ENCODE data around the gene DKKL1.
A peak's percentile ranks its signal among the peaks of the same experiment; 100 is the strongest.

DKKL1 gene

DNA sequence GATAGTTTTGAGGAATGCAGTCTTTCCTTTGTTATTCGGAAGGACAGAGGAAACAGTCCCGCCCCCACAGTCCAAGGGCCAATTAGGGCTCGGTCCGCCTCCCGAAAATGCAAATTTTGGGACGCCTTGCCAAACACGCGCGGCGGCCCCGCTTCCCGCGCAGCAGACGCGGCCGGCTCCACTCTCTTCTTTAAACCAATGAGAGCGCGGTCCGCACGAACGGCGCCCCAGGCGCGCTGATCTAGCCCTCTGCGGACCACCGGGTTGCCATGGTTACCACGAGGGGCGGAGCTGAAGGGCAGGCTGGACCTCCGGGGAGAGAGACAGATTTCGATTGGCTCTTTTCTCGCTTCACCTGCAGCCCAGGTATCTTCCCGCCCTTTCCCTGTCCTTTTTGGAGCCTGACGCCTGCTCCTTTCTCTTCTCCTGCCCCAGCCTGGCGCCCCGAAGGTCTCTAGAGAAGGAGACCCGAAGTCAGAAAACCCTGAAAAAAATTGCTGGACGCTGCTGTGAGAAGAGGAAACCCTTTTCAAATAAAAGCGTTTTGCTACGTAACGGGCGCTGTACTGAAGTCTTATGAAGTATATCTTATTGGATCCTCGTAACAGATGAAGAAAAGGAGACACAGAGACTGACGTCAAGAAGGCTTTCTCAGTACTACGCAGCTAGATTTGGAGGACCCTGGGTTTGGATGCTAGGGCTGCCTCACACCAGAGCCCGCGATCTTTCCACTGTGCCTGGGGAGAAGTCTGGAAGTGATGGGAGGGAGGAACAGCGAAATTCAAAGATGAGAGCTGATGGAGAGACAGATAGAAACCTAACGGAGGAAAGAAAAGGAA lies 57.6 kb downstream of the DKKL1 start (continued):
- TF ChIP-seq, protein P1, sequence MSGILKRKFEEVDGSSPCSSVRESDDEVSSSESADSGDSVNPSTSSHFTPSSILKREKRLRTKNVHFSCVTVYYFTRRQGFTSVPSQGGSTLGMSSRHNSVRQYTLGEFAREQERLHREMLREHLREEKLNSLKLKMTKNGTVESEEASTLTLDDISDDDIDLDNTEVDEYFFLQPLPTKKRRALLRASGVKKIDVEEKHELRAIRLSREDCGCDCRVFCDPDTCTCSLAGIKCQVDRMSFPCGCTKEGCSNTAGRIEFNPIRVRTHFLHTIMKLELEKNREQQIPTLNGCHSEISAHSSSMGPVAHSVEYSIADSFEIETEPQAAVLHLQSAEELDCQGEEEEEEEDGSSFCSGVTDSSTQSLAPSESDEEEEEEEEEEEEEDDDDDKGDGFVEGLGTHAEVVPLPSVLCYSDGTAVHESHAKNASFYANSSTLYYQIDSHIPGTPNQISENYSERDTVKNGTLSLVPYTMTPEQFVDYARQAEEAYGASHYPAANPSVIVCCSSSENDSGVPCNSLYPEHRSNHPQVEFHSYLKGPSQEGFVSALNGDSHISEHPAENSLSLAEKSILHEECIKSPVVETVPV (CRISPR knock-in tag; IDR thresholded peaks at IDR 0.05) = no peak

DNA sequence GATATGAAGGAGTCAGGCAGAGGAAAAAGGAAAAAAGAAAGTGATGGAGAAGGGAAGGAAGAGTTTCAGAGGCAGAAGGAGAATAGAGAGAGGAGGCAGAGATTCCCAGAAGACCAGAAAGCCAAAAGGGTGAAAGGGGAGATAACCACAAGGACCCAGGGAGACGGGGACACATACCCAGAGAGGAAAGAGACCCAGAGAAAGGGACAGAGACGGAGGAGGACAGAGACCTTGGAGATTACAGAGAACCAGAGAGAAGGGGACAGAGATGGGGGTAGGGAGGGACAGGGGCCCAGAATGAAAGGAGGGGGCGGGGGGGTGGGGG lies 58.2 kb downstream of the DKKL1 start:
- TF ChIP-seq BACH2 (CRISPR knock-in tag; IDR thresholded peaks at IDR 0.05; ENCODE audit: borderline replicate concordance) (no peak), ZC3H10 (CRISPR knock-in tag; IDR thresholded peaks at IDR 0.05) (no peak), GLIS3 (CRISPR knock-in tag; IDR thresholded peaks at IDR 0.05) (no peak), ZFP30 (CRISPR knock-in tag; IDR thresholded peaks at IDR 0.05) (no peak), PPARA (CRISPR knock-in tag; IDR thresholded peaks at IDR 0.05; ENCODE audit: borderline replicate concordance) (no peak), RARB (CRISPR knock-in tag; IDR thresholded peaks at IDR 0.05) (no peak), ZNF8 (CRISPR knock-in tag; IDR thresholded peaks at IDR 0.05) (no peak), ESRRG (CRISPR knock-in tag; IDR thresholded peaks at IDR 0.05) (no peak), ZFP3 (CRISPR knock-in tag; IDR thresholded peaks at IDR 0.05) (no peak), ZNF70 (CRISPR knock-in tag; IDR thresholded peaks at IDR 0.05) (no peak), TCF4 (CRISPR knock-in tag; IDR thresholded peaks at IDR 0.05; ENCODE audit: borderline replicate concordance) (no peak), SNAI2 (CRISPR knock-in tag; IDR thresholded peaks at IDR 0.05) (no peak), ZNF565 (CRISPR knock-in tag; conservative IDR thresholded peaks at IDR 0.05; ENCODE audit: low read depth) (no peak)
- TF ChIP-seq, protein P1 (CRISPR knock-in tag; IDR thresholded peaks at IDR 0.05) = no peak
- TF ChIP-seq, protein P2, sequence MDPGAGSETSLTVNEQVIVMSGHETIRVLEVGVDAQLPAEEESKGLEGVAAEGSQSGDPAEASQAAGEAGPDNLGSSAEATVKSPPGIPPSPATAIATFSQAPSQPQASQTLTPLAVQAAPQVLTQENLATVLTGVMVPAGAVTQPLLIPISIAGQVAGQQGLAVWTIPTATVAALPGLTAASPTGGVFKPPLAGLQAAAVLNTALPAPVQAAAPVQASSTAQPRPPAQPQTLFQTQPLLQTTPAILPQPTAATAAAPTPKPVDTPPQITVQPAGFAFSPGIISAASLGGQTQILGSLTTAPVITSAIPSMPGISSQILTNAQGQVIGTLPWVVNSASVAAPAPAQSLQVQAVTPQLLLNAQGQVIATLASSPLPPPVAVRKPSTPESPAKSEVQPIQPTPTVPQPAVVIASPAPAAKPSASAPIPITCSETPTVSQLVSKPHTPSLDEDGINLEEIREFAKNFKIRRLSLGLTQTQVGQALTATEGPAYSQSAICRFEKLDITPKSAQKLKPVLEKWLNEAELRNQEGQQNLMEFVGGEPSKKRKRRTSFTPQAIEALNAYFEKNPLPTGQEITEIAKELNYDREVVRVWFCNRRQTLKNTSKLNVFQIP (CRISPR knock-in tag; IDR thresholded peaks at IDR 0.05; ENCODE audit: borderline replicate concordance, low read depth) = no peak
- no peak for ATAC-seq

DNA sequence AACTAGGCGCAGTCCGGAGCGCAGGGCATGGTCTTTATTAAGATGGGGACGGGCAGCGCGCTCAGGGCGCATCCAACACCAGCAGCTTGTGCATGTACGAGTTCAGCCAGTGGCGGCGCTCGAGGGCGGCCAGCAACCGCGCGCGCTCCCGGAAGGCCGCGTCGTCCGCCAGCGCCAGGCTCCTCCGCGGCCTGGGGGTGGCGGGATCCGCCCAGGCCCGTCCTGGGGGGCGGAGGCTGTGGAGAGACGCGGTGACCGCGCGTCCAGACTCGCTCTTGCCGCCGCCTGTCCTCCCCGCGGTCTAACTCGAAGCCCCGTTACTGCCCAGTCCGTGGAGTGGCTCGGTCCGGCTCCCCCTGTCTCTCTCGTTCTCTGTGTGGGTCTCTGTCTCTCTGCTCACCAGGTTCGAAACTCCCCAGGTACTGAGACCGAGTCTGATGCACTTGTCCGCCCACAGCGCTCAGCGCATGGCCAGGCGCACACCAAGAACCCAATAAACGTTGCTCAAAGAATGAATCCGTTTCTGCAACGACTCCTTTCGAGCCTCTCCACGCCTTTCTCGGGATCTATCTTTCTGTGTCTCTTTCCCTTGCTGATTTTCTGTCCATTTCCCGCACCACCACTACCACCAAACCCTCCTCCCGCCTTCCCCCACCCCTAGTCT lies 58.9 kb downstream of the DKKL1 start:
- no peak for TF ChIP-seq ZFP3 (CRISPR knock-in tag; IDR thresholded peaks at IDR 0.05)
- no peak for TF ChIP-seq ZC3H10 (CRISPR knock-in tag; IDR thresholded peaks at IDR 0.05)
- TF ChIP-seq ISL1 (CRISPR knock-in tag; IDR thresholded peaks at IDR 0.05) = no peak
- TF ChIP-seq OSR1 (CRISPR knock-in tag; IDR thresholded peaks at IDR 0.05) = no peak
- no peak for TF ChIP-seq ZFP30 (CRISPR knock-in tag; IDR thresholded peaks at IDR 0.05)
- no peak for TF ChIP-seq RARB (CRISPR knock-in tag; IDR thresholded peaks at IDR 0.05)
- TF ChIP-seq ZNF70 (CRISPR knock-in tag; IDR thresholded peaks at IDR 0.05) = no peak
- peak; percentile 77 for ATAC-seq

DNA sequence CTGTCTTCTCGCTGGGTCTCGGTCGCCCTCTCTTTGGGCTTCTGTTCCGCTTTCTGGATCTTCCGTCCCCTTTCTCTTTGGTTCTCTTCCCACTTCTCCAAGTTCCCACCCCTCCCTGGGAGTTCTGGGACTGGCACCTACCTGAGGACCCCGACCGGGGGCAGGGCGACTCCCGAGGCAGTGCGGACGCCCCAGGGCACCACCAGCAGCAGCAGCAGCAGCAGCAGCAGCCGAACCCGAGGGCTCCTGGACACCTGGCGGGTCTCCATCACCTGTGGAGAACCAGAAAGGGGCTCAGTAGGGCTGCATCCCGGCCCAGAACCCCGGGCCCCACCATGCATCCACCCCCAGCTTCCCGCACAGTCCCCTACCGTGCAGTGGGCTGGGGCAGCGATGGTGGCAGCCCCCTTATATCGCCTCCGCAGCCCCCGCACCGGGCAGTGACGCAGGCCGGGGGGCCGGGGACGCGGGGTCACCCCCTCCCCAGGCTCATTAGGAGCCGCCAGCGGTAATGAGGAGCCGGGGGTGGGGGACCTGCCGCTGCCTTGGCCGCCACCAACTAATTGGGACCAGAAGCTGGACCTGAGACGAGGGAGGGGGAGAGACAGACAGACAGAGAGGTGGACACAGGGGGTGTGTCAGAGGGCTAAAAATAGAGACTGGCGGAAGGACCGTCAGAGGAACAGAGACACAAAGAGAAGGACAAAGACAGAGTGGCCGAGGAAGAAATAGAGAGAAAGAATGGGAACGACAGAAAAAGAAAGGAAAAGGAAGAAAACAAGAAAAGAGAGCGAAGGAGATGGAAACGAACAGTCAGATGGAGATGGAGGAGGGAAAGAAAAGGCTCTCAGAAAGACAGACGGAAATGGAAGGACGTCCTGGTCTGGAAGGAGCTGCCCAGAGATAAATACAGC lies 59.7 kb downstream of the DKKL1 start, which contains the start of gene PTH2:
PTH2 (minus strand) TSS at position 371 of the 914 bp plus-strand sequence; CDS start at position 269, 102 bp downstream.
- no peak for ATAC-seq
- TF ChIP-seq, protein P3, sequence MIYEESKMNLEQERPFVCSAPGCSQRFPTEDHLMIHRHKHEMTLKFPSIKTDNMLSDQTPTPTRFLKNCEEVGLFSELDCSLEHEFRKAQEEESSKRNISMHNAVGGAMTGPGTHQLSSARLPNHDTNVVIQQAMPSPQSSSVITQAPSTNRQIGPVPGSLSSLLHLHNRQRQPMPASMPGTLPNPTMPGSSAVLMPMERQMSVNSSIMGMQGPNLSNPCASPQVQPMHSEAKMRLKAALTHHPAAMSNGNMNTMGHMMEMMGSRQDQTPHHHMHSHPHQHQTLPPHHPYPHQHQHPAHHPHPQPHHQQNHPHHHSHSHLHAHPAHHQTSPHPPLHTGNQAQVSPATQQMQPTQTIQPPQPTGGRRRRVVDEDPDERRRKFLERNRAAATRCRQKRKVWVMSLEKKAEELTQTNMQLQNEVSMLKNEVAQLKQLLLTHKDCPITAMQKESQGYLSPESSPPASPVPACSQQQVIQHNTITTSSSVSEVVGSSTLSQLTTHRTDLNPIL (CRISPR knock-in tag; IDR thresholded peaks at IDR 0.05; ENCODE audit: low read depth) = no peak
- TF ChIP-seq ZFP30 (CRISPR knock-in tag; IDR thresholded peaks at IDR 0.05) (no peak), PPARA (CRISPR knock-in tag; IDR thresholded peaks at IDR 0.05; ENCODE audit: borderline replicate concordance) (no peak), CSDC2 (CRISPR knock-in tag; IDR thresholded peaks at IDR 0.05) (no peak), TCF4 (CRISPR knock-in tag; IDR thresholded peaks at IDR 0.05; ENCODE audit: borderline replicate concordance) (no peak), ZC3H10 (CRISPR knock-in tag; IDR thresholded peaks at IDR 0.05) (no peak), SNAI2 (CRISPR knock-in tag; IDR thresholded peaks at IDR 0.05) (no peak), ESRRG (CRISPR knock-in tag; IDR thresholded peaks at IDR 0.05) (no peak), ZNF8 (CRISPR knock-in tag; IDR thresholded peaks at IDR 0.05) (no peak), GLIS3 (CRISPR knock-in tag; IDR thresholded peaks at IDR 0.05) (no peak), ZFP3 (CRISPR knock-in tag; IDR thresholded peaks at IDR 0.05) (no peak), ISL1 (CRISPR knock-in tag; IDR thresholded peaks at IDR 0.05) (no peak), ZNF565 (CRISPR knock-in tag; conservative IDR thresholded peaks at IDR 0.05; ENCODE audit: low read depth) (no peak), RARB (CRISPR knock-in tag; IDR thresholded peaks at IDR 0.05) (no peak), OSR1 (CRISPR knock-in tag; IDR thresholded peaks at IDR 0.05) (no peak), BACH2 (CRISPR knock-in tag; IDR thresholded peaks at IDR 0.05; ENCODE audit: borderline replicate concordance) (no peak)
- TF ChIP-seq, protein P2 (CRISPR knock-in tag; IDR thresholded peaks at IDR 0.05; ENCODE audit: borderline replicate concordance, low read depth) = no peak
- TF ChIP-seq, protein P1 (CRISPR knock-in tag; IDR thresholded peaks at IDR 0.05) = no peak
